Transverse colon (tissue), 3 donors: ENCODE data around the gene BACH2.

Source experiments
- CTCF ChIP-seq, 5 experiments: fragments of 200-600 bp in 3 of 5; fragments of 450-650 bp in 2 of 5; sonication (generic) in 3 of 5; IDR thresholded peaks; 1 replicate in 2 of 5; 2 replicates in 3 of 5; pipeline ENCODE4 v1.5.1; 2016 to 2017; ENCODE audit warnings: antibody characterized with exemption in 5 of 5, inconsistent platforms in 3 of 5, mild to moderate bottlenecking in 2 of 5, moderate library complexity in 1 of 5
- EP300 ChIP-seq: sonication (generic); formaldehyde crosslinking; IDR thresholded peaks from one replicate; pipeline ENCODE4 v1.6.1; 2017; ENCODE audit warnings: antibody characterized with exemption, low read depth

- no peak for TF ChIP-seq CTCF (IDR thresholded peaks at IDR 0.05)
- TF ChIP-seq EP300: no peak
Observed at GRCh38 chr6:90266905-90267621, 29.6 kb downstream of the BACH2 start.
